HG02763 (cell line): ENCODE results near the gene STIM2.
A peak's percentile ranks its signal among the peaks of the same experiment; 100 is the strongest.
"Not testable (repeated sequence)": the region's sequence is repeated elsewhere in the genome, so short reads cannot be mapped to it uniquely, and the experiment has no call there.

Experiments used
- ATAC-seq: cut with Tn5 transposase; IDR thresholded peaks from one replicate; pipeline ENCODE4 v1.9.1; 2021; ENCODE audit warnings: mild to moderate bottlenecking, moderate library complexity; ENCODE audit not compliant: unreplicated experiment

Gene STIM2

GRCh38 chr4:26860157-26860921, at the start of gene STIM2:
STIM2 (plus strand) TSS chr4:26860841.
- ATAC-seq: peak; percentile 57

- not testable (repeated sequence) for ATAC-seq
Measured at GRCh38 chr4:26811571-26811970, 49.1 kb upstream of the STIM2 start.

- no peak for ATAC-seq
Measured at GRCh38 chr4:26812049-26812714, 48.5 kb upstream of the STIM2 start.

- ATAC-seq: no peak
Measured at GRCh38 chr4:26813698-26814097, 46.9 kb upstream of the STIM2 start.

- no peak for ATAC-seq
Measured at GRCh38 chr4:26815199-26815598, 45.4 kb upstream of the STIM2 start.

- ATAC-seq: no peak
Measured at GRCh38 chr4:26815706-26816105, 44.9 kb upstream of the STIM2 start.

- ATAC-seq: no peak
Measured at GRCh38 chr4:26819026-26819425, 41.6 kb upstream of the STIM2 start.

- no peak for ATAC-seq
Measured at GRCh38 chr4:26819478-26820095, 41.1 kb upstream of the STIM2 start.

GRCh38 chr4:26820346-26820745, 40.3 kb upstream of the STIM2 start:
- no peak for ATAC-seq

GRCh38 chr4:26821031-26821430, 39.6 kb upstream of the STIM2 start:
- ATAC-seq: no peak

- ATAC-seq: no peak
Measured at GRCh38 chr4:26821677-26822503, 38.8 kb upstream of the STIM2 start.

- peak; percentile 49 for ATAC-seq
Measured at GRCh38 chr4:26822546-26822945, 38.1 kb upstream of the STIM2 start.

GRCh38 chr4:26822974-26823373, 37.7 kb upstream of the STIM2 start:
- ATAC-seq: not testable (repeated sequence)

- ATAC-seq: no peak
Measured at GRCh38 chr4:26823583-26823982, 37.1 kb upstream of the STIM2 start.

GRCh38 chr4:26824667-26825066, 36.0 kb upstream of the STIM2 start:
- ATAC-seq: no peak

- peak; percentile 89 for ATAC-seq
Measured at GRCh38 chr4:26826721-26827120, 33.9 kb upstream of the STIM2 start.

GRCh38 chr4:26827336-26827735, 33.3 kb upstream of the STIM2 start:
- not testable (repeated sequence) for ATAC-seq

- no peak for ATAC-seq
Measured at GRCh38 chr4:26827798-26828197, 32.8 kb upstream of the STIM2 start.

GRCh38 chr4:26829018-26829417, 31.6 kb upstream of the STIM2 start:
- no peak for ATAC-seq

- ATAC-seq: no peak
Measured at GRCh38 chr4:26830033-26830432, 30.6 kb upstream of the STIM2 start.

GRCh38 chr4:26830701-26831100, 29.9 kb upstream of the STIM2 start:
- no peak for ATAC-seq
